ENCODE results near the gene KCNQ1.

GRCh38 chr11:2660357-2660939, 215.6 kb downstream of the KCNQ1 start:
- TF ChIP-seq CTCF (IDR thresholded peaks at IDR 0.05) (no peak), POLR2A (IDR thresholded peaks at IDR 0.05) (no peak)

Data from adrenal gland (tissue), 5 donors.